COR-L47 (cell line): ENCODE measurements around the gene MACROD2.

Experiments used
- DNase-seq: peaks from one replicate; lab custom pipeline; 2025; lab: John Stamatoyannopoulos, UW

MACROD2 gene

GRCh38 chr20:14526891-14527290, 531.6 kb downstream of the MACROD2 start:
- no peak for DNase-seq

GRCh38 chr20:14531786-14532185, 536.5 kb downstream of the MACROD2 start:
- DNase-seq, result no peak

GRCh38 chr20:14536738-14537137, 541.4 kb downstream of the MACROD2 start:
- DNase-seq, result no peak

GRCh38 chr20:14538433-14538832, 543.1 kb downstream of the MACROD2 start:
- no peak for DNase-seq

- DNase-seq, result no peak
Observed at GRCh38 chr20:14543040-14543439, 547.7 kb downstream of the MACROD2 start.

- no peak for DNase-seq
Observed at GRCh38 chr20:14544688-14545087, 549.4 kb downstream of the MACROD2 start.

- DNase-seq, result no peak
Observed at GRCh38 chr20:14550655-14551054, 555.3 kb downstream of the MACROD2 start.

GRCh38 chr20:14553774-14554534, 558.6 kb downstream of the MACROD2 start:
- DNase-seq, result no peak

- no peak for DNase-seq
Observed at GRCh38 chr20:14555676-14556075, 560.4 kb downstream of the MACROD2 start.

- DNase-seq, result no peak
Observed at GRCh38 chr20:14556206-14556605, 560.9 kb downstream of the MACROD2 start.

- DNase-seq, result no peak
Observed at GRCh38 chr20:14559612-14560011, 564.3 kb downstream of the MACROD2 start.

- no peak for DNase-seq
Observed at GRCh38 chr20:14561741-14562221, 566.5 kb downstream of the MACROD2 start.

- no peak for DNase-seq
Observed at GRCh38 chr20:14562981-14563380, 567.7 kb downstream of the MACROD2 start.

GRCh38 chr20:14566505-14566904, 571.2 kb downstream of the MACROD2 start:
- DNase-seq, result no peak

GRCh38 chr20:14568225-14568624, 572.9 kb downstream of the MACROD2 start:
- DNase-seq, result no peak

- no peak for DNase-seq
Observed at GRCh38 chr20:14568701-14569100, 573.4 kb downstream of the MACROD2 start.

- DNase-seq, result no peak
Observed at GRCh38 chr20:14569641-14570040, 574.3 kb downstream of the MACROD2 start.

- DNase-seq, result no peak
Observed at GRCh38 chr20:14570811-14571210, 575.5 kb downstream of the MACROD2 start.

- no peak for DNase-seq
Observed at GRCh38 chr20:14573676-14574075, 578.4 kb downstream of the MACROD2 start.

- no peak for DNase-seq
Observed at GRCh38 chr20:14576196-14576877, 581.0 kb downstream of the MACROD2 start.

GRCh38 chr20:14580418-14581074, 585.2 kb downstream of the MACROD2 start:
- no peak for DNase-seq

- DNase-seq, result no peak
Observed at GRCh38 chr20:14581731-14582130, 586.4 kb downstream of the MACROD2 start.

- DNase-seq, result no peak
Observed at GRCh38 chr20:14582855-14583254, 587.5 kb downstream of the MACROD2 start.
